Measurements from ENCODE around the gene GBX1.

GBX1 gene

DNA sequence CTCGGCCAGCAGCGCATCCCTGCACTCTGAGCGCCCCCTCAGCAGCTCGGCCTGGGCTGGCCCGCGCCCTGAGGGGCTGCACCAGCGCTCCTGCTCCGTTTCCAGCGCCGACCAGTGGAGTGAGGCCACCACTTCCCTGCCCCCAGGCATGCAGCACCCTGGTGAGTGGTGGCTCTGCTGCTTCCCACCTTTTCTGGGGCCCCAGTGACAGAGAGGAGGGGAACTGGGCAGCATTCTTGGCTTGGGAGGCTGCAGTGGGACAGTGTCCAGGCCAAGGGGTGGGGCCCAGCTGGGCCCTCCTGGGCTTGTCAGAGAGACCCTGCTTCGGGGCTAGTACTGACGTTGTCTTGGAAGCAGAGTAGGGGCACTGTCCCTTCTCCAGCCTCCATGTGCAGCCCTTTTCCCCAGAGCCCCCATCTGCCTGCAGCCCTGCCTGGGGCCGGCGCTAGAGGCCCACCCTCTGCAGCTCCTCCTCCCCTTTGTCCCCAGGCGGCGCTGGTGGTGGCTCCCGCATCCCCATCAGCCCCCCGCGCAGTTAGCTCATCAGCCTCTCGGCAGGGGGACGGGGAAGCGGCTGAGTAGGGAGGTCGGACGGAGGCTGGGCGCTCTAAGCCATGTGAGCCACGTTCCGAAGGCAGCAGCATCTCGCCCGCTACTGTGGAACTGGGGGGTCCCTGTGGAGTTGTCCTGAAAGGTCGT is 29.2 kb downstream of the GBX1 start:
- DNase-seq, result no peak

DNA sequence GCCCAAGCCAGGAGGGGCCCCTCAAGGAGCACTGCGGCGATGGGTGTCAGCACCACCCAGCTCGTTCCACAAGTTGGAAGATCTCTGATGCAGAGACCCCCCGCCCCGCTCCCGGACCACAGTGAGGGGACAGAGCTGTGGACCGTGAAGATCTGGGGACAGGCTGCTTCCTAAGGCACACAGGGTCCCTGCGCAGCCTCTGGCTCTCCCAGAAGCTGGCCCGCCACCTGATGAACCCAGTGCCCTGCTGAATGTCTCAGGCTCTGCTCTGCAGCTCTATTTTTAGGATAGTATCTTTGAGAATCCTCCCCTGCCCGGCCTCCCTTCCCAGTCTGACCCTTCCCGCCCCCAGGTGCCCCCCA is 29.7 kb downstream of the GBX1 start:
- no peak for DNase-seq

GRCh38 chr7:151137076-151137675 is 30.3 kb downstream of the GBX1 start:
- DNase-seq, result no peak

DNA sequence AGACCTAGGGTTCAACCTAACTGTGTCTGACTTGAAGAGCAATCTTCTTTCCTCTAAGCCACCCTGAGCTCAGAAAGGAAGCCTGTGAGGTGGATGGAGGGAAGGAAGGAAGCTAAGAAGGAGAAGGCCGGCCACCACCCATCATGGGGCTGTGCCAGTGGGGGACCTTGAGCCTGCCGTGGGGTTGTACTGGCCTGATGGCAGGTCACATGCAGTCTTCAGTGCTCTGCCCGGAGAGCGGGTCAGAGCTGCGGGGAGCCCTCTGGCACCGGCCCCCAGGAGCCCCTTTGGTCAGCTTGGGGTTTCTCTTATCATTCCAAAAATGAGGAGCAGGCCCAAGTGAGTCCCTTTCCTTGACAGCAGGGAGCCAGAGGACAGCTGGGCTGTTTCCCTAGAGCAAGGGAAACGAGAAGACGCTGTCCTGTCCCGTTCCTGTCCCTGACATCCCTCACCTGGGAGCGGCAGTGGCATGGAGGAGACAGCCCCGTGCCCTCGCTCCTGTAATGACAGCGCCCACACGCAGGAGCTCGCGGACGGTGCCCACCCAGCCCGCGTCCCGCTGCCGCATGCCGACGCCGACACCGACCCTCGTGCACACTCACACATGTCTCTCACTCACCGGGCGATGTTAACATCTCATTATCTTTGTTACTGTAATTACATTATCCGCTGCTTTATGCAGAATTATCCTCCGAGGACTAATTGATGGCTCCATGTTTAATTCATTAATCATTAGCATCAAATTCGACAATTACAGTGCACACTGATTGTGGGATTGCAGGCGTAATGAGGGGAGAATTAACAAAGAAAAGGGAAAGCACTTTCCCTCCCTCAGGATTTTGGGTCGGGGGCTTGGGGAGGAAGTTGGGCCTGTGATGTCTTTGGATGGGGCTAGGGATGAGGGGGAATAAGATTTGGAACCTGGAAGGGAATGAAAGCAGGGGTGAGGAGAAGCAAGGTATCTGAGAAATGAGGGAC is 31.3 kb downstream of the GBX1 start:
- no peak for DNase-seq

DNA sequence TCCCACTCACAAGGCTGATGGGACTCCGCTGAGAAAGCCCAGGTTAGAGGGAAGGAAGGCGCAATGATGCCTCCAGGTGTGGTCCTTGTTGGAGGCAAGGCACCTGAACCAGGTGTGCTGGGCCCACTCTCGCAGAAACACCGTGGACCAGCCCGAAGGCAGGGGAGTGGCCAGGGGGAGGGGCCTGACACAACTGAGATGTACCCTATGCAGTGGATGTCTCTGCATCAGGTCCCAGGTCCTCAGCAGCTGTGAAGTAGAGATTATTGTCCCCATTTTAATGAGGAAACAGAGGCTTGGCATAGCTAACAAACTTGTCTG is 32.0 kb downstream of the GBX1 start:
- no peak for DNase-seq

DNA sequence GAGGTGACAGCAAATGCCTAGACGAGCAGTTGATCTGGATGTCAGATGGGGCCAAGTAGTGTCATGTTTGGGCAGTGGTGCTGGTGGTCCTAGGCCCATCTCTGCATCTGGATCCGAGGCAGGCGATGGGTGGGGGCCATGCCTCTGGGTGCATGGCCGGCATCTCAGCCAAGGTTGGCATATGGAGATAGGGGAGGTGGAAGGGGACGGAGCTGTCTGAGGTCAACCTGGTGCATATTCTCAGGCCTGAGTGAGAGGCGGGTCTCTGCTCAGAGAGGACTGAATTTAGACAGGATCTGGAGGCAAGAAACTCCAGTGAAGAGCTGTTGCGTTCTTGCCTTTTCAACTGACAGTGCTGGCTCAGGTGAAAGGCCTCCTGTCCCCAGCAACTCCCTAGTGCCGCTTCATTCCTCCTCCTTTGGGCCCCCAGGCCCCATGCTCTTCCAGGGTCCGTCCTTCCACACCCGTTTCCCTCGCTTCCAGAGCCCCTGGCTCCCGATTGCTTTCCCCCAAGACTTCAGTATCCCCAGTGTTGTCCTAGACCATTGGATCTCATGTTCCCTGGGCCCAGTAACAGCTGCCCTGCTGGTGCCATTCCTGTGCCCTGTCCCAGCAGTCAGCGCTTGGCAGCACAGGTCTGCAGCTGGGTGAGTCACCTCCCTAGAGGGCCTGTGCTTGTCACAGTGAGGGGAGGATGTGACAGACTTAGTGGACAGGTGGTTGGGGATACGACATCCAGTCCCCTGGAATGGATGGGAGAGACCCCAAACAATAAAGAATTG is 32.6 kb downstream of the GBX1 start:
- DNase-seq, result no peak

- DNase-seq, result no peak
Observed at GRCh38 chr7:151133986-151134742, 33.3 kb downstream of the GBX1 start.

- no peak for DNase-seq
Observed at GRCh38 chr7:151133266-151133985, 34.1 kb downstream of the GBX1 start.

DNA sequence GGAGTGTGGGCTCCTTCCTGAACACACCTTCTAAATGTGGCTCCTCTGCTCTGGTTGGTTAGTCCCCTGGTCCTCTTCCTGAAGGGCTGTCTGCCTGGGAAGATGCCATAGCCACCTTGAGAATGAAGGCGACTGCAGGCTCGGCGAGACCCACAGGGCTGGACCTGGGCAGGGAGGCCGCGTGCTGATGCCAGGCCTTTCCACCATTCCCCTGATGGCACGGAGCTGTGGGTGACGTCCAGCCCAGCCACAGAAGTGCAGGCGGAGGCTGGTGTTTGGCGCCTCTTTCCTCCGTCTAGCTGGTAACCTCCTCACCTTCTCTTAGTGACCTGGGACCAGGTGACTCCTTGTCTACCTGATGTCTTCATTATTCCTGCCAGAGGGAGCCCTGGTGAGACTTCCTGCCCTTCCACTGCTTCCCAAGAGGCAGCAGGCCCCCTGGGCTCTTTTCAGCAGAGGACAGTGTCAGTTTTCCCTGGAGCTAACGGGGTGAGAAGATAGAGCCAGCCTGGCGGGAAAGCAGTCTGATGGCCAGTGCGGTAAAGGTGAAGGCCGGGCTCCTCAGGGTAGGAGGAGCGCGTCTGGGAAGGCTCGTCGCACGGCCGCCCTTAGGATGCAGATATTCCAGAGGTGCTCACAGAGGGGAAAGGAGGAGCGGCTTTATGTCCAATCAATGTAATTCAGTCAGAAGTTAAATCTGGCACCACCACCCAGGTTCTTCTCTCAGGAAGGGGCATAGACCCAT is 34.9 kb downstream of the GBX1 start:
- DNase-seq, result no peak

DNA sequence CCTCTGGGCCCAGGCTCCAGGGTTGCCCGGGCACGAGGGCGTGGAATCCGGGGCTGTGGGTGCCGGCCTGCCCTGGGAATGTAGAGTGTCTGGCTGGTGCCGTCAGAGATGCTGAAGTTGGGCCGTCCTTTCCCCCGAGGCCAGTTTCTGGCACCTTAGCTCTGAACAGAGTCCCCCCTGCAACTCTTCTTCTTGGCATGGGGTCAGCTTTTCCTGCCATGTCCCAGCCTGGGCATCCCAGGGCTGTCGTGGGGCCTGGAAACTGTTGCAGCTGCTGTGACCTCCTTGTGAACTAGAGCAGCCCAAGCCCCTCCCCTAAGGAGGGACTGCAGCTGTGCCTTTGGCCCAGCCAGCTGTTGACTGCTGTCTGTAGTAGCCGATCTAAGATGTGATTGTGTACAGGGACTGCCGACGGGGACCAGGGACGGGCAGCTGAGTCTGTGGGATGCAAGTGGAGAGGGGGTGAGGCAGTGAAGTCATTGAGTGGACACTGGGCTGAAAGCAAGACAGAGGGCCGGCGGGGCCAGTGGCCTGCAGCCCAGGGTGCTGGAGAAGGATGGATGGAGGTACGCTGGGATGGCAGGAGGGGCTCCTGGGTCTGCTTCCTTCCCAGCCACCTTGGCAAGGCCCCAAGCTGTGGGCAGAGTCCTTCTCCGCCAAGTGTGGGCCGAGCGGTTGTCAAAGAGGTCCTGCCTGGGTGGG is 35.8 kb downstream of the GBX1 start:
- DNase-seq, result no peak

- no peak for DNase-seq
Observed at GRCh38 chr7:151131224-151131591, 36.3 kb downstream of the GBX1 start.

DNA sequence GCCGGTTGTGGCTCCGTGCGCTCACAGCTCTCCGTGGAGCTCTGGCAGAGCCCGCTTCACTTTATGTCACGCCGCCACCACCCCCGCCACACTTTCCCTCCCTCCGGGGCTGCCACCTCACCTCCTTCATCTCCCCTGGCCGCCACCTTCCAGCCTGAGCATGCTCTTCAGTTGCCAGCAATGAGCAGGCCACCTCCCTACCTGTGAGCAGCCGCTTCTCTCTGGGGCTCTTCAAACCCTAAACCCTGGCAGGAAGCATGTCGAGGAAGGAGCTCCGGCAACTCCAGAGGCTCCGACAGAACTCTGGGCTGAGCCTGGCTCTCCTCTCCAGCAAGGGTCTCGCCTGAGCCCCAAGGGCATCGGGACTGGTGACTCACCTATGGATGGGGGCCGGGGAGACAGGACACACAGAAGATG is 36.7 kb downstream of the GBX1 start:
- DNase-seq, result no peak

- DNase-seq, result no peak
Observed at GRCh38 chr7:151129960-151130591, 37.4 kb downstream of the GBX1 start.

DNA sequence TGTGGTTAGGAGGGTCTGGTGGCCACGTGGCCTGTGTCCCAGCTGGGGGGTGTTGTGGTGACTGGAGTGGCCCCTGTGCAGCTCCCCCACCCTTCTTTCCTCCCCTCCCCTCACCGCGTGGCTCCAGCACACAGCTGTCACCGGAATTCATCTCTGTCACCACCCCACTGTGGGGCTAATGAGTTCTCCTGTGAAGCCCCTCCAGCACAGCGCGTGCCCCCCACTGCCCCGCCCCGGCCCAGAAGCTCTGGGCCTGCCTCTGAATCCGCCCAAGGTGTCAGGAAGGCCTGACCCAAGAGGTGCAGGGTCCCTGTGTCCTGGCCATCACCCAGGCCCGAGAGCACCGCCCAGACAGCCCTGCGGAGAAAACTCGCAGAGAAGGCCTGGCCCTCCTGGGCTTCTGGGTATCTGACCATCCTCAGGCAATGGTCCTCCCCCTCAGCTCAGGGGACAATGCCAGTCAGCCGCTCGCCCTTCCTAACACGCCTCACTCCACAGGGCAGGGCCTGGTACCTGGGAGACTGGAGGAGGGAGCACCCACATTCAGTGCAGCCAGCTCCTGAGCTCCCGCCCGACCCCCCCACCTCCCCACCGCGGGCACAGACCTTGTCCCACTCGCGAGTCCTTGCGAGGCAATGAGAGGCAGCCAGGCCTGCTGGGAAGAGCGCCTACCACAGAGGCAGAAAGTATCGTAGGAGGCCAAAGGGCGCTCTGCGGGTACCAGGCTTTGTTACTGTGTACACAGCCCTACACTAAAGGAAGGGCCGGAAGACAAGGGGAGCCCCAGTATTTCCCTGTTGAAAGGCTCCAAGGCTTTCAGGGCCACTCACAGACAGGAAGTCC is 38.2 kb downstream of the GBX1 start:
- DNase-seq, result no peak

GRCh38 chr7:151128716-151129115 is 38.8 kb downstream of the GBX1 start:
- no peak for DNase-seq

DNA sequence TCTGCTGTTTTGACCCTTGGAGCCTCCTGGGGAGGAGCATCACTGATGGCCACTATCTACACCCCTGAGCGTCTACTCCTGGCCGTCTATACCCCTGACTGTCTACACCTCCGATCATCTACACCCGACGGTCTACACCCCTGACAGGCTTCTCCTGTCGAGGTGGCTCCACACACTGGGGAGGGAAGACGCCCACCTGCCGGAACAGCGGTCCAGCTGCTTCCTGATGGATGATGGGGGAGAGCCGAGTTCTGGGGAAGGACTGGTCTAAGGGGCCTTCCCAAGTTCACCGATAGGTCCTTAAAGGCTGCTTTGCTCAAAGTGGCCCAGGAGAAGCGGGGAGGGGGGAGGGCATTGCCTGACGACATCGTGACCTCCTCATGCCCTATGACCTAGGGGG is 39.4 kb downstream of the GBX1 start:
- no peak for DNase-seq

GRCh38 chr7:151126491-151127137 is 40.9 kb downstream of the GBX1 start:
- no peak for DNase-seq

- DNase-seq, result no peak
Observed at GRCh38 chr7:151125846-151126481, 41.5 kb downstream of the GBX1 start.

Data from stimulated activated CD8-positive, alpha-beta memory T cell treated with anti-CD3 and anti-CD28 coated beads, Interleukin-4, amount 100 ng/mL, for 48 hours (primary cell).